Measurements from ENCODE around the gene UBC. TPM values are rescaled to one million over a fixed set of nuclear protein-coding genes. Genes with fewer than 3 reads are reported as not detected.

UBC gene
- total and polyA plus RNA-seq, 9 of the 15 experiments (the other 6 are each of a cell fraction or from before 2014, with no cell fraction given) = 533 to 1,153 (median 813) TPM

DNA sequence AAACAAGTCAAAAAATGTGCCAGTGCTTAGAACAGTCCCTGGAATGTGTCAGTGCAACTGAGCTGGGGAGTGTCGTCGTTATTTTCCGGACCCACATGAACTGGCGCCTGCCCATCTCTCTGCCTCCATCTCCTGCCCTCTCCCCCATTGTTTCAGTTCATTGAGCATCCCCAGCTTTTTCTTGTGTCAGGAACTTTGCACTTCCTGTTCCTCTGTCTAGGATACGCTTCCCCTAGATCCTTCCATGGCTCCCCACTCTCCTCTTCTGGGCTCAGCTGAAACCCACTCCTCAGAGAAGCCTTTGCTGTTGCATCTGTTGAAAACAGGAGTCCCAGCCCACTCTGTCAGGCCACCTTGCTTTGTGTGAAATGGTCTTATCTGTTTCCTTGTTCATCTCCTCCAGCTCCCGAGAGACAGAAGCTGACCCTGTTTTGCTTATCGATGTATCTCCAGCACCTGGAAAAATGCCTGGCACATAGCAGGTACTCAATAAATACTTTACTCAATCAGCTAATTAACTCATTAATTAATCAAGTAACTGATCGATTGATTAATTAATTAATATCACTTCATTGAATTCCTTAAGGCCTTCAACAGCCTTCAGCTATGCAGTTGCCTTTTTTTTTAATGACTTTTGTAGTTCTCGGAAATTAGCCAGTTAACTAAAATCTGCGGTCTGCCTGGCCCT is 48.1 kb downstream of the UBC start (continued):
- TF ChIP-seq CUX1 (CRISPR knock-in tag; IDR thresholded peaks at IDR 0.05) (0 out of 2 replicates have a peak, but pooled peaks have one; percentile 38), CBX3 (IDR thresholded peaks at IDR 0.05; ENCODE audit: borderline replicate concordance in 1 of 2, low read length in 2 of 2) (0 out of 3 replicates have a peak, but pooled peaks of 1 of the 2 experiments have one; percentile 2), ZKSCAN3 (CRISPR knock-in tag; IDR thresholded peaks at IDR 0.05) (no peak), CBX8 (IDR thresholded peaks at IDR 0.05; ENCODE audit: borderline replicate concordance, extremely low read depth, low read depth, low read length, poor library complexity, severe bottlenecking) (no peak), ZNF589 (CRISPR knock-in tag; IDR thresholded peaks at IDR 0.05; ENCODE audit: low read depth) (no peak), IRF9 (tag; IDR thresholded peaks at IDR 0.05) (no peak), ZBTB17 (CRISPR knock-in tag; IDR thresholded peaks at IDR 0.05) (no peak), STAT5A (IDR thresholded peaks at IDR 0.05; ENCODE audit: borderline replicate concordance, low read length) (no peak), ARID3A (IDR thresholded peaks at IDR 0.05; ENCODE audit: borderline replicate concordance, low read depth, low read length) (0 out of 2 replicates have a peak, but pooled peaks have one; percentile 61), SRSF7 (optimal IDR thresholded peaks at IDR 0.05; ENCODE audit: low read depth, low read length) (no peak), DMBX1 (CRISPR knock-in tag; IDR thresholded peaks at IDR 0.05; ENCODE audit: borderline replicate concordance) (no peak), ZNF143 (CRISPR knock-in tag; IDR thresholded peaks at IDR 0.05) (no peak), MAFF (IDR thresholded peaks at IDR 0.05; ENCODE audit: low read length) (no peak), MCM3 (IDR thresholded peaks at IDR 0.05) (no peak), DACH1 (IDR thresholded peaks at IDR 0.05; ENCODE audit: partially characterized antibody) (peak; percentile 98)
- TF ChIP-seq, protein P1, sequence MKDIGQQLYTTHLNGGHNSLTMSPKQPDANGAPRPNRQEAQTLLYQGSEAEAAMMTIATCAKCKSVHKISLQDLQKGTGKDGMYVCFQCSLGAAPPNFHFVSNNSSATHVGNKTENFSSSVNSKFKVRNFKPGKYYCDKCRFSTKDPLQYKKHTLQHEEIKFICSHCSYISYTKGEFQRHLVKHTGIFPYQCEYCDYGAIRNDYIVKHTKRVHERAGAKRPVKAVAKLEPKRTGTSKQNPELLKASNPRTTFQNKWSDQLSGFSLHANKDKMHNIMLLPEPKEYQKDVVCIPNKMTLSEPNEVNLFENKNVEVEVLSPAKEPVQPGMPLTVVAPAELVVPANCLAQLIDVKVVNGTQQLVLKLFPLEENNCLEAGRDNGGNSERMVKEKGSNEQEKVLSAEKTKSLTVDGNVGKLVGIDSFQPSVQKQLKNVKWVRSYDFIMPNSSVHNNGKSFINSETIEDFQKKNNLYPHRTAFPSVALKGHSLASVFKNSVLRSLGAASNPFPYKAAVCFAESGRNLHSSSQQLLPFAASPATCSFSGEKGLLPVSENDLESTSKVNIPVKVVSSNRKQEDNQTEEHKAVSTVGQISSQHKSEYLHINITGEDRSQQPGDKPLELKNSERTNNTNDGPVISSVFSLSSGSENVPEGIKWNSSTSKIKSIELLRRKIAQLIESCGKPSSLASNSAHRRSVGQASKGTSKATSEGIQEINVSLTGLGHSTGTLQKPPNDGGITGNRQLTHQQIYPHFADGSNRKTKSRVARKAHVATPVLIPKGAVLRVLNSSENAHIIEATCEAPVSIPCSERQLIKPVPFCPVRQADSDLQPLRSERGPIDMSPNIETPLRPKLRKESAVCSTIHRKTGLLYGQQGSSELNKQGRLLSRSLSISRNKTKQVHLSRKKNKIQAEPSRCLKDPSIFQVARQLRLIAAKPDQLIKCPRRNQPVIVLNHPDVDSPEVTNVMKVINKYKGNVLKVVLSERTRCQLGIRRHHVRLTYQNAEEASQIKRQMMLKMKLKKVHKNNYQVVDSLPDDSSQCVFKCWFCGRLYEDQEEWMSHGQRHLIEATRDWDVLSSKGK (CRISPR knock-in tag; IDR thresholded peaks at IDR 0.05) = no peak

All from K562 (cell line).